Measurements from ENCODE around the gene TIGD3. TPM values are rescaled to one million over a fixed set of nuclear protein-coding genes. Genes with fewer than 3 reads are reported as not detected.

Gene TIGD3
- total and polyA plus RNA-seq, 2 of the 13 experiments (the other 11 are each of a cell fraction or from before 2014, with no cell fraction given), result 0.49 to 4.9 TPM

- TF ChIP-seq MYPOP (CRISPR knock-in tag; IDR thresholded peaks at IDR 0.05) (no peak), DZIP1 (CRISPR knock-in tag; IDR thresholded peaks at IDR 0.05) (no peak), SP140L (CRISPR knock-in tag; IDR thresholded peaks at IDR 0.05; ENCODE audit: borderline replicate concordance) (no peak), POLR2A (IDR thresholded peaks at IDR 0.05; ENCODE audit: insufficient read depth in 1 of 2, low read depth in 2 of 2, low read length in 2 of 2) (peak in 1 of 2 experiments; percentile 56; a peak in 1 of 4 replicates), CHD2 (IDR thresholded peaks at IDR 0.05; ENCODE audit: low read depth, low read length) (no peak), ZFP1 (CRISPR knock-in tag; IDR thresholded peaks at IDR 0.05) (no peak), SIX4 (CRISPR knock-in tag; IDR thresholded peaks at IDR 0.05) (no peak), ZNF451 (CRISPR knock-in tag; IDR thresholded peaks at IDR 0.05) (no peak), GABPA (IDR thresholded peaks at IDR 0.05; ENCODE audit: low read depth, low read length) (no peak), GABPA (CRISPR knock-in tag; IDR thresholded peaks at IDR 0.05; ENCODE audit: low read depth) (no peak), ZNF607 (CRISPR knock-in tag; IDR thresholded peaks at IDR 0.05; ENCODE audit: borderline replicate concordance) (peak; percentile 89), ZNF616 (CRISPR knock-in tag; IDR thresholded peaks at IDR 0.05; ENCODE audit: low read depth) (no peak; the same call in 1 of the 2 replicates), SP1 (IDR thresholded peaks at IDR 0.05) (no peak), SP1 (CRISPR knock-in tag; IDR thresholded peaks at IDR 0.05) (no peak; the same call in 1 of the 2 replicates), ZBTB2 (CRISPR knock-in tag; IDR thresholded peaks at IDR 0.05; ENCODE audit: low read depth) (peak; percentile 40; the same call in 1 of the 2 replicates), GATAD1 (CRISPR knock-in tag; IDR thresholded peaks at IDR 0.05) (peak; percentile 71; the same call in 1 of the 2 replicates), NFRKB (IDR thresholded peaks at IDR 0.05) (no peak), ZNF580 (CRISPR knock-in tag; IDR thresholded peaks at IDR 0.05; ENCODE audit: borderline replicate concordance, low read depth) (no peak), ZNF138 (CRISPR knock-in tag; IDR thresholded peaks at IDR 0.05; ENCODE audit: low read depth) (0 out of 2 replicates have a peak, but pooled peaks have one; percentile 43), TBX3 (IDR thresholded peaks at IDR 0.05; ENCODE audit: borderline replicate concordance) (no peak), ZSCAN22 (CRISPR knock-in tag; IDR thresholded peaks at IDR 0.05) (no peak; the same call in 1 of the 2 replicates), ZNF724P (CRISPR knock-in tag; IDR thresholded peaks at IDR 0.05; ENCODE audit: borderline replicate concordance) (peak; percentile 72; the same call in 1 of the 2 replicates), BCL6 (CRISPR knock-in tag; IDR thresholded peaks at IDR 0.05) (no peak), CHCHD3 (CRISPR knock-in tag; IDR thresholded peaks at IDR 0.05) (peak; percentile 72; the same call in 1 of the 2 replicates), NRL (CRISPR knock-in tag; IDR thresholded peaks at IDR 0.05; ENCODE audit: borderline replicate concordance) (peak; percentile 81), ZNF432 (CRISPR knock-in tag; IDR thresholded peaks at IDR 0.05; ENCODE audit: borderline replicate concordance) (no peak), PHF5A (CRISPR knock-in tag; IDR thresholded peaks at IDR 0.05; ENCODE audit: low read depth, unreplicated experiment) (no peak), ZSCAN9 (CRISPR knock-in tag; IDR thresholded peaks at IDR 0.05; ENCODE audit: borderline replicate concordance) (no peak)
Measured at GRCh38 chr11:65386307-65387140, 32.0 kb downstream of the TIGD3 start, which contains the start of gene FRMD8 (continued).
